Measurements from ENCODE around the gene ACTL10. TPM values are rescaled to one million over a fixed set of nuclear protein-coding genes. Genes with fewer than 3 reads are reported as not detected.

Gene ACTL10
- total and polyA plus RNA-seq, 2 of the 4 experiments (the other 2 are of a cell fraction) = 0.18 to 0.43 TPM

- Histone ChIP-seq H3K4me1 (ENCODE audit: control insufficient read depth, insufficient read depth, low read length) (peaks cover 1% of the 10 kb centered on the region; the same call in 1 of the 2 replicates), H3K4me3 (ENCODE audit: insufficient read depth, low read depth, low read length) (no peak overlapping the region), H4K91ac (ENCODE audit: insufficient read depth, low read depth, low read length) (no peak overlapping the region), H2BK20ac (ENCODE audit: low read depth, low read length) (no peak overlapping the region), H2BK5ac (ENCODE audit: low read depth, low read length, poor library complexity, severe bottlenecking) (no peak overlapping the region), H3K36me3 (ENCODE audit: control insufficient read depth, insufficient read depth, low read length) (peaks cover 19% of the 10 kb centered on the region; the same call in 1 of the 2 replicates), H3K56ac (ENCODE audit: extremely low read depth, insufficient read depth, low read length) (no peak overlapping the region), H4K5ac (ENCODE audit: low read depth, low read length) (no peak overlapping the region), H3K23ac (ENCODE audit: low read depth, low read length) (no peak overlapping the region), H3K27me3 (ENCODE audit: control insufficient read depth, insufficient read depth, low read length) (no peaks in the 10 kb centered on the region), H2AFZ (replicated peaks; ENCODE audit: low read length, poor library complexity) (no peak overlapping the region), H3K4ac (ENCODE audit: low read depth, low read length) (no peak overlapping the region), H3K14ac (replicated peaks; ENCODE audit: low read depth, low read length) (no peak overlapping the region), H4K8ac (ENCODE audit: low read depth in 2 of 2, low read length in 2 of 2) (no peak overlapping the region), H3K27ac (ENCODE audit: insufficient read depth, low read length) (no peak overlapping the region), H4K20me1 (ENCODE audit: insufficient read depth, low read length) (no peaks in the 10 kb centered on the region), H3K79me1 (ENCODE audit: low read depth in 1 of 2, low read length in 2 of 2) (peaks cover 1 to 11% of the 10 kb centered on the region in 2 experiments; a peak in 3 of 4 replicates), H3K18ac (ENCODE audit: low read depth, low read length) (no peak overlapping the region), H2AK9ac (replicated peaks; ENCODE audit: low read depth, low read length, poor library complexity) (no peak overlapping the region), H2BK120ac (ENCODE audit: low read depth, low read length) (no peak overlapping the region), H3K9me1 (ENCODE audit: insufficient read depth, low read length) (peaks cover 6% of the 10 kb centered on the region), H3K9ac (ENCODE audit: low read depth, low read length) (no peak overlapping the region), H3K9me3 (ENCODE audit: control insufficient read depth, insufficient read depth, low read length) (no peaks in the 10 kb centered on the region), H3K4me2 (ENCODE audit: low read depth, low read length) (no peak overlapping the region), H2BK15ac (ENCODE audit: low read depth, low read length) (no peak overlapping the region), H2AK5ac (ENCODE audit: low read depth, low read length) (no peak overlapping the region)
- DNase-seq = no peak
- dilution Hi-C loops (cut with HindIII; ENCODE audit: low sequenced_read_pairs, unreplicated experiment) (no loop called here), intact Hi-C loops (cut with micrococcal nuclease) (no loop called here), in situ Hi-C loops (cut with MboI; ENCODE audit: low sequenced_read_pairs) (no loop called here)
- CTCF ChIA-PET = no interaction called here
- TF ChIP-seq CTCF (conservative IDR thresholded peaks at IDR 0.05; ENCODE audit: low read depth, low read length) (no peak), NFE2L2 (IDR thresholded peaks at IDR 0.05; ENCODE audit: low read depth, low read length) (no peak), FOS (IDR thresholded peaks at IDR 0.05; ENCODE audit: low read depth, low read length) (no peak), SMC3 (IDR thresholded peaks at IDR 0.05; ENCODE audit: low read depth, low read length) (no peak), MXI1 (IDR thresholded peaks at IDR 0.05; ENCODE audit: borderline replicate concordance, low read depth, low read length) (no peak)
- TF ChIP-seq, protein P1, sequence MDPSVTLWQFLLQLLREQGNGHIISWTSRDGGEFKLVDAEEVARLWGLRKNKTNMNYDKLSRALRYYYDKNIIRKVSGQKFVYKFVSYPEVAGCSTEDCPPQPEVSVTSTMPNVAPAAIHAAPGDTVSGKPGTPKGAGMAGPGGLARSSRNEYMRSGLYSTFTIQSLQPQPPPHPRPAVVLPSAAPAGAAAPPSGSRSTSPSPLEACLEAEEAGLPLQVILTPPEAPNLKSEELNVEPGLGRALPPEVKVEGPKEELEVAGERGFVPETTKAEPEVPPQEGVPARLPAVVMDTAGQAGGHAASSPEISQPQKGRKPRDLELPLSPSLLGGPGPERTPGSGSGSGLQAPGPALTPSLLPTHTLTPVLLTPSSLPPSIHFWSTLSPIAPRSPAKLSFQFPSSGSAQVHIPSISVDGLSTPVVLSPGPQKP (IDR thresholded peaks at IDR 0.05; ENCODE audit: borderline replicate concordance, low read depth, low read length) = no peak
- TF ChIP-seq, protein P2, sequence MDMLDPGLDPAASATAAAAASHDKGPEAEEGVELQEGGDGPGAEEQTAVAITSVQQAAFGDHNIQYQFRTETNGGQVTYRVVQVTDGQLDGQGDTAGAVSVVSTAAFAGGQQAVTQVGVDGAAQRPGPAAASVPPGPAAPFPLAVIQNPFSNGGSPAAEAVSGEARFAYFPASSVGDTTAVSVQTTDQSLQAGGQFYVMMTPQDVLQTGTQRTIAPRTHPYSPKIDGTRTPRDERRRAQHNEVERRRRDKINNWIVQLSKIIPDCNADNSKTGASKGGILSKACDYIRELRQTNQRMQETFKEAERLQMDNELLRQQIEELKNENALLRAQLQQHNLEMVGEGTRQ (IDR thresholded peaks at IDR 0.05; ENCODE audit: low read depth, low read length) = no peak
- BruUV-seq (replicated peaks) = no TSS peak
- 100% methylated on average over 1 of the region's 12 CpGs; no CpG with 5 or more reads in 1 of the 2 experiments for whole genome bisulfite sequencing, 2 experiments (ENCODE audit: extremely low coverage in 2 of 2, insufficient read length in 1 of 2)
- POLR2A ChIA-PET (ENCODE audit: unreplicated experiment) = no interaction called here
- no peak for ATAC-seq (ENCODE audit: low read depth)
Measured at GRCh38 chr20:33657704-33658095, 9.0 kb upstream of the ACTL10 start.
